A673 (cell line): Measurements from ENCODE around the gene SREBF2. TPM values are rescaled to one million over a fixed set of nuclear protein-coding genes. Genes with fewer than 3 reads are reported as not detected.

Source experiments
- BruUV-seq: library from RNA; stranded (reverse); fragments of 400-500 nt; replicated peaks from 2 replicates; lab custom pipeline; 2021; lab: Mats Ljungman, UMichigan
- CTCF ChIA-PET: fragments of 300-600 bp; sonication (Branson Sonifier 250); formaldehyde crosslinking; loops from one replicate; lab custom pipeline; 2022; ENCODE audit warnings: antibody characterized with exemption; lab: Charles Lee
- POLR2A ChIA-PET: fragments of 300-600 bp; sonication (Branson Sonifier 250); formaldehyde crosslinking; loops from one replicate; lab custom pipeline; 2022; ENCODE audit warnings: antibody characterized with exemption; ENCODE audit not compliant: low non-redundant PET; lab: Charles Lee
- DNase-seq: peaks from one replicate; pipeline ENCODE4 v3.0.0-alpha.2; 2015; ENCODE audit warnings: low spot score
- H3K27ac ChIP-seq: fragments of 200-600 bp; sonication (generic); 2 replicates; pipeline ENCODE4 v1.5.1; 2016; ENCODE audit warnings: mixed run types, low read depth, mild to moderate bottlenecking, mixed read lengths, antibody characterized with exemption, low read length; ENCODE audit not compliant: poor library complexity, severe bottlenecking
- H3K27me3 ChIP-seq: fragments of 200-600 bp; sonication (generic); replicated peaks from 2 replicates; pipeline ENCODE4 v1.6.1; 2017; ENCODE audit warnings: mixed run types, low read depth, mild to moderate bottlenecking, mixed read lengths, antibody characterized with exemption, low read length; ENCODE audit not compliant: insufficient read depth, poor library complexity
- H3K36me3 ChIP-seq: fragments of 200-600 bp; sonication (generic); 2 replicates; pipeline ENCODE4 v1.6.1; 2016; ENCODE audit warnings: mixed run types, mild to moderate bottlenecking, mixed read lengths, antibody characterized with exemption, low read length; ENCODE audit not compliant: insufficient read depth, poor library complexity, severe bottlenecking
- H3K4me1 ChIP-seq: fragments of 200-600 bp; sonication (generic); 2 replicates; pipeline ENCODE4 v1.6.1; 2017; ENCODE audit warnings: mixed run types, mild to moderate bottlenecking, mixed read lengths, antibody characterized with exemption, low read length; ENCODE audit not compliant: insufficient read depth, poor library complexity, severe bottlenecking
- H3K4me3 ChIP-seq: fragments of 200-600 bp; sonication (generic); 2 replicates; pipeline ENCODE4 v1.5.1; 2016; ENCODE audit warnings: low read depth, mixed run types, mild to moderate bottlenecking, mixed read lengths, low read length; ENCODE audit not compliant: poor library complexity, severe bottlenecking
- H3K9me3 ChIP-seq: fragments of 200-600 bp; sonication (generic); 2 replicates; pipeline ENCODE4 v1.6.1; 2016; ENCODE audit warnings: mixed run types, low read depth, mild to moderate bottlenecking, mixed read lengths, antibody characterized with exemption, low read length; ENCODE audit not compliant: poor library complexity, severe bottlenecking
- EZH2 ChIP-seq: fragments of 200-600 bp; sonication (generic); IDR thresholded peaks from 2 replicates; pipeline ENCODE4 v1.6.1; 2017; ENCODE audit warnings: borderline replicate concordance, low read depth, mild to moderate bottlenecking, mixed read lengths, antibody characterized with exemption, low read length; ENCODE audit not compliant: poor library complexity, severe bottlenecking
- intact Hi-C: fragments of 100-400 bp; cut with micrococcal nuclease; formaldehyde crosslinking; loops from one replicate; pipeline ENCODE4 v1.10.0; 2022; ENCODE audit not compliant: unreplicated experiment
- total RNA-seq: library from RNA; stranded (reverse); gene quantifications from 2 replicates; pipeline ENCODE4 v1.2.3, GENCODE V29; 2021
- TF ChIP-seq, protein P1 (sequence below): fragments of 300-800, 200-600 bp; sonication (generic); conservative IDR thresholded peaks from 2 replicates; pipeline ENCODE4 v1.5.1; 2017; ENCODE audit warnings: low read depth, mild to moderate bottlenecking, antibody characterized with exemption, low read length, moderate library complexity, mixed read lengths

The SREBF2 gene
- total RNA-seq, 1 experiment from 2014 or later, result 141 TPM

DNA sequence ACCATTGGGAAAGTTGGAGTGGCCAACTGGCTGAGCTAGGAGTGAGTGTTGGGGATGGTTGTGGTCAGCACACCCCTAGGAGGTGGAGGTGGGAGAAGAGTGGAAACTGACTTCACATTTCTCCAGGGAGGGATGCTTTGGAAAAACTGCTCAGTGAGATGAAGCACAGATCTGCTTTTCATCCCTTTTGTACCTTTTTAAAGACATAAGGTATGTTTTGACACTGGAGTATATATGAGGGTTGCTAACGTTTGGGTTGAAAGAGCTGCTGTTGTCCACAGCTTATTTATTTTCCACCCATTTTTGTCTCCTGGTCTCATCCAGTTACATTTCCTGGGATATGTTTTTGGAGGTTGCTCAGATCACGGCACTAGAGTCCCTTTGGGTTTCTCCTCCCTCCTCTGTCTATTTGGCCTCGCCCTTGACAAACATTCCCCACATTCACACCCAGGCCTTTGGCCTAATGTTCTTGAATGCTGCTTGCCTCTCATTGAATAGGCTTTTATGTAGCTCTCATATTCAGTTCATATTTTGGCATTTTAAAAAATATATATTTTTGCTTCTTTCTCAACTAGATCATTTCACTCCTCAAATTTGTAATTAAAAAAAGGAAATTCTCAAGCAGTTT, 8.3 kb downstream of the SREBF2 start:
- intact Hi-C loops, result no loop called here
- H3K4me3 ChIP-seq, result no peak overlapping the region
- H3K27ac ChIP-seq, result peak overlapping the region; percentile 14
- no peaks in the 10 kb centered on the region for H3K9me3 ChIP-seq
- peaks cover 33% of the 10 kb centered on the region for H3K4me1 ChIP-seq
- H3K36me3 ChIP-seq, result peaks cover 61% of the 10 kb centered on the region
- TF ChIP-seq, protein P1, sequence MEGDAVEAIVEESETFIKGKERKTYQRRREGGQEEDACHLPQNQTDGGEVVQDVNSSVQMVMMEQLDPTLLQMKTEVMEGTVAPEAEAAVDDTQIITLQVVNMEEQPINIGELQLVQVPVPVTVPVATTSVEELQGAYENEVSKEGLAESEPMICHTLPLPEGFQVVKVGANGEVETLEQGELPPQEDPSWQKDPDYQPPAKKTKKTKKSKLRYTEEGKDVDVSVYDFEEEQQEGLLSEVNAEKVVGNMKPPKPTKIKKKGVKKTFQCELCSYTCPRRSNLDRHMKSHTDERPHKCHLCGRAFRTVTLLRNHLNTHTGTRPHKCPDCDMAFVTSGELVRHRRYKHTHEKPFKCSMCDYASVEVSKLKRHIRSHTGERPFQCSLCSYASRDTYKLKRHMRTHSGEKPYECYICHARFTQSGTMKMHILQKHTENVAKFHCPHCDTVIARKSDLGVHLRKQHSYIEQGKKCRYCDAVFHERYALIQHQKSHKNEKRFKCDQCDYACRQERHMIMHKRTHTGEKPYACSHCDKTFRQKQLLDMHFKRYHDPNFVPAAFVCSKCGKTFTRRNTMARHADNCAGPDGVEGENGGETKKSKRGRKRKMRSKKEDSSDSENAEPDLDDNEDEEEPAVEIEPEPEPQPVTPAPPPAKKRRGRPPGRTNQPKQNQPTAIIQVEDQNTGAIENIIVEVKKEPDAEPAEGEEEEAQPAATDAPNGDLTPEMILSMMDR, result no peak
- TF ChIP-seq EZH2, result no peak
- BruUV-seq, result no TSS peak
- no peaks in the 10 kb centered on the region for H3K27me3 ChIP-seq
- no peak for DNase-seq
- ChIA-PET POLR2A (no interaction called here), CTCF (no interaction called here)

DNA sequence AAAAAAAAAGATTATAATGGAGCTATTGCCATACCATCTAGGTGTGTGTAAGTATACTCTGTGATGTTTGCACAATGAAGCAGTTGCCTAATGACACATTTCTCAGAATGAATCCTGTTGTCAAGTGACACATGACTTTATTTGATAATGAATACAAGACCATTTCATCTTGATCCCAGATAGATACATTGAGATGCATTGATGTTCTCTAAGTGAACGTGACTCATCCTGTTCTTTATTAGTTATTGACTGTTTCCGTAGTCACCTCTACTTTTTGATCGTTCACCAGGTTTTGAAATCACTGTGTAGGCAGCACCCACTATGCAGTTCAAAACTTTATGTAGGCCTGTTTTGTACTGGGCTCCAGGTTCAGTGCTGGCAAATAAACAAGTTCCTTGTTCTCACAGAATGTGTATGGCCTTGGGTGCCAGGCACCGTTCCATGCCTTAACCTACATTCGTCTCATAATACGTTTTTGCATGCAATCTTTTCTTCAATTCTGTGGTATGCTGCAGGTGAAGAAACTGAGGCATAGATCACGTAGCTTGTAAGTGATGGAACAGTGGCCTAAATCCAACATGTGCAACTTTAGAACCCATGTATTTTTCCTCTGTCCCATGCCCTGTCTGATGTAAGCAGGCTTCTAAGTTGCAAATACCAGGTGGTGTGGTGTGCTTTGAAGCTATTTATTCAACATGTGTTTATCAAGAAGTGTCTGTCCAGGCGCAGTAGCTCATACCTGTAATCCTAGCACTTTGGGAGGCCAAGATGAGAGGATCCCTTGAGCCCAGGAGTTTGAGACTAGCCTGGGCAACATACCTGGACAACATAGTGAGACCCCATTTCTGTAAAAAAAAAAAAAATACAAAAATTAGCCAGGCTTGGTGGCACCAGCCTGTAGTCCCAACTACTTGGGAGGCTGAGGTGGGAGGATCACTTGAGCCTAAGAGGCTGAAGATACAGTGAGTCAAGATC, 10.4 kb downstream of the SREBF2 start:
- Histone ChIP-seq H3K4me1 (peaks cover 35% of the 10 kb centered on the region), H3K27me3 (no peaks in the 10 kb centered on the region), H3K27ac (no peak overlapping the region), H3K36me3 (peaks cover 45% of the 10 kb centered on the region), H3K4me3 (no peak overlapping the region), H3K9me3 (no peaks in the 10 kb centered on the region)
- no TSS peak for BruUV-seq
- no peak for TF ChIP-seq EZH2
- TF ChIP-seq, protein P1, result no peak
- intact Hi-C loops, result no loop called here
- POLR2A ChIA-PET, result interaction anchor here (0.7 kb wide), 1 partner anchor 11 kb away, joined by 10 read pairs; no protein-coding TSS in a partner anchor
- CTCF ChIA-PET, result interaction anchor here (0.6 kb wide), 1 partner anchor 13 kb away, joined by 6 read pairs; no protein-coding TSS in a partner anchor
- DNase-seq, result no peak

DNA sequence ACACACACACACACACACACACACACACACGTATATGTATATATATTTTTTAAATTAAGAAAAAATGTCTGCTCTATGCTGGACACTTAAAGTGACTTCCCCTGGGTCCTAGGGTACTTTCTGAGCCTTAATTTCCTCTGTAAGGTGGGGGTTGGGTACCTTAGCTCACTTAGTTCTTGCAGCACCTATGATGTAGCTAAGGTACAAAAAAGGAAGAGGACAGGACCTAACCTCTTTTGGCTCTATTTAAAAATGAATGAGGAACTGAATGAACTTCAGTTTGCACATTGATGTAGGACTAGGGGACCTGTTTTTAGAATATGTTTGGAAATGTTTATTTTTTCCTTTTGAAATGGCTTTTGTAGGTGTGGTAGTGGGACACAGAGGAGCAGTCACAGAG, 11.1 kb downstream of the SREBF2 start:
- POLR2A ChIA-PET, result interaction anchor here (0.6 kb wide), 1 partner anchor 8 kb away, joined by 17 read pairs; no protein-coding TSS in a partner anchor
- no peak for TF ChIP-seq EZH2
- TF ChIP-seq, protein P1, result no peak
- Histone ChIP-seq H3K36me3 (peaks cover 41% of the 10 kb centered on the region), H3K27me3 (no peaks in the 10 kb centered on the region), H3K27ac (no peak overlapping the region), H3K4me3 (no peak overlapping the region), H3K9me3 (no peaks in the 10 kb centered on the region), H3K4me1 (peaks cover 32% of the 10 kb centered on the region)
- intact Hi-C loops, result no loop called here
- BruUV-seq, result no TSS peak
- DNase-seq, result no peak
- CTCF ChIA-PET, result interaction anchor here (0.6 to 0.7 kb wide), 2 partner anchors 12 to 13 kb away, joined by 3 to 6 read pairs; no protein-coding TSS in a partner anchor
